LNCAP (cell line): Measurements from ENCODE around the gene ELK3.

Source experiments
- CTCF ChIP-seq: fragments of 450-650 bp; IDR thresholded peaks from 2 replicates; pipeline ENCODE4 v1.5.1; 2017; ENCODE audit warnings: mild to moderate bottlenecking

Gene ELK3

GRCh38 chr12:96239711-96240635, 45.8 kb downstream of the ELK3 start:
- TF ChIP-seq CTCF, result no peak

DNA sequence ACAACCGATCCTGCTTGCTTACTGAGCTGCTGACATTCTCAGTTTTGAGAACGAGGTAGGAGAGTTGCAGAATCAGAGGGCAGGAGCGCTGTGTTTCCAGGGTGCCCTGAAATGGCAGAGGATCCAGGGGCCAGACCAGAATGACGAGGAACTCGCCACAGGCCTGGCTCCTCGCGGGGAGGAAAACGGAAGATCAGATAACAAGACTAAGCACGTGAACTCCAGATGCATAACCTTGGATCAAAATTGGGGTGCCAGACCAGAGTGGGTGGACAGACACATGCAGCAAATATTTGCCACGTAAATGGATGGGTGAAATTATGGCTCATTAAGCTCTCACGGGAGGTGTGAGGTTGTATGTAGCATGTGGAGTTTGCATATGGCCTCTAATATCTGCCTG, 46.5 kb downstream of the ELK3 start:
- TF ChIP-seq CTCF, result no peak

DNA sequence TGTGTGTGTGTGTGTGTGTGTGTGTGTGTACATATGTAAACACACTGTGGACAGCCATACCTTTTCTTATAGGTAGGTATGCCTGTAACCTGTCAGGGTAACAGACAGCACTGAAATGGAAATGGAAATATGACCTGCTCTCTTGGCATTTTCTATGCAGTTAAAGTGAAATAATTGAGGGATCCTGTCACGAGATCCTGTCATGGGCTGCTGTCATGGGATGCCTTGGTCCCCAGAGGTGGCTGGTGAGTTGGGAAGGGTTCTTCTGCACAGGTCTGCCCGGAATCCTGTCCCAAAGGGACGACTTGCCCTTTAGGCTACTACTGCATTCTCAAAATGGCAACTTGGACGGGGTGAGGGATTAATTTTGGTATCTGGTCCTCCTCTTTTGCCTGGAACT, 47.3 kb downstream of the ELK3 start:
- no peak for TF ChIP-seq CTCF

- TF ChIP-seq CTCF, result no peak
Measured at GRCh38 chr12:96241846-96242256, 47.7 kb downstream of the ELK3 start.

GRCh38 chr12:96242597-96242996, 48.4 kb downstream of the ELK3 start:
- no peak for TF ChIP-seq CTCF

- no peak for TF ChIP-seq CTCF
Measured at GRCh38 chr12:96244826-96245225, 50.7 kb downstream of the ELK3 start.

GRCh38 chr12:96246926-96247505, 52.8 kb downstream of the ELK3 start:
- no peak for TF ChIP-seq CTCF
